Measurements from ENCODE around the gene RUFY2. TPM values are rescaled to one million over a fixed set of nuclear protein-coding genes. Genes with fewer than 3 reads are reported as not detected.

The RUFY2 gene
- total RNA-seq, 3 donors from 2014 or later (not counting 1 experiment from before 2014, with no cell fraction given): 24.7 to 31.9 (median 31.4) TPM

DNA sequence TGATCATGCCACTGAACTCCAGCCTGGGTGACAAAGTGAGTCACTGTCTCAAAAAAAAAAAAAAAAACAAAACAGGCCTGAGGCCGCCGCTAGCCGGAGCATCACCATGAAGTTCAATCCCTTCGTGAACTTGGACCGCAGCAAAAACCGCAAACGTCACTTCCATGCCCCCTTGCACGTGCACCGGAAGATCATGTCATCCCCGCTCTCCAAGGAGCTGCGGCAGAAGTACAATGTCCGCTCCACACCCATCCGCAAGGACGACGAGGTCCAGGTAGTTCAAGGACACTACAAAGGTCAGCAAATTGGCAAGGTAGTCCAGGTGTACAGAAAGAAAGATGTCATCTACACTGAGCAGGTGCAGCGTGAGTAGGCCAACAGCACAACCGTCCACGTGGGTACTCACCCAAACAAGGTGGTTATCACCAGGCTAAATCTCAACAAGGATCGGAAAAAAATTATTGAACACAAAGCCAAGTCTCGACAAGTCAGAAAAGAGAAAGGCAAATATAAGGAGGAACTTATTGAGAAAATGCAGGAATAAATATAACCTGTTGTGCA lies 17.5 kb upstream of the RUFY2 start:
- Mint-ChIP-seq H3K27ac (no peak overlapping the region), H3K27me3 (ENCODE audit: low read depth in 2 of 2) (no peaks in the 10 kb centered on the region), H3K4me1 (peaks cover 10% of the 10 kb centered on the region in 2 donors), H3K4me3 (no peak overlapping the region), H3K36me3 (no peaks in the 10 kb centered on the region), H3K9me3 (no peaks in the 10 kb centered on the region)
- 93% methylated on average over 20 of the region's 20 CpGs for WGBS (ENCODE audit: insufficient coverage)
- TF ChIP-seq, protein P1, sequence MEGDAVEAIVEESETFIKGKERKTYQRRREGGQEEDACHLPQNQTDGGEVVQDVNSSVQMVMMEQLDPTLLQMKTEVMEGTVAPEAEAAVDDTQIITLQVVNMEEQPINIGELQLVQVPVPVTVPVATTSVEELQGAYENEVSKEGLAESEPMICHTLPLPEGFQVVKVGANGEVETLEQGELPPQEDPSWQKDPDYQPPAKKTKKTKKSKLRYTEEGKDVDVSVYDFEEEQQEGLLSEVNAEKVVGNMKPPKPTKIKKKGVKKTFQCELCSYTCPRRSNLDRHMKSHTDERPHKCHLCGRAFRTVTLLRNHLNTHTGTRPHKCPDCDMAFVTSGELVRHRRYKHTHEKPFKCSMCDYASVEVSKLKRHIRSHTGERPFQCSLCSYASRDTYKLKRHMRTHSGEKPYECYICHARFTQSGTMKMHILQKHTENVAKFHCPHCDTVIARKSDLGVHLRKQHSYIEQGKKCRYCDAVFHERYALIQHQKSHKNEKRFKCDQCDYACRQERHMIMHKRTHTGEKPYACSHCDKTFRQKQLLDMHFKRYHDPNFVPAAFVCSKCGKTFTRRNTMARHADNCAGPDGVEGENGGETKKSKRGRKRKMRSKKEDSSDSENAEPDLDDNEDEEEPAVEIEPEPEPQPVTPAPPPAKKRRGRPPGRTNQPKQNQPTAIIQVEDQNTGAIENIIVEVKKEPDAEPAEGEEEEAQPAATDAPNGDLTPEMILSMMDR (IDR thresholded peaks at IDR 0.05): no peak
- no peaks in the 10 kb centered on the region for H3K9me3 ChIP-seq (ENCODE audit: control insufficient read depth, insufficient read depth, low read length)
- ATAC-seq: no peak
- H3K4me1 ChIP-seq (ENCODE audit: control insufficient read depth, insufficient read depth, low read length): peaks cover 7% of the 10 kb centered on the region
- no peak overlapping the region for H3K27ac ChIP-seq (ENCODE audit: low read length)
- intact Hi-C loops (cut with micrococcal nuclease): no loop called here
- H3K36me3 ChIP-seq (ENCODE audit: control insufficient read depth, insufficient read depth, low read length): no peaks in the 10 kb centered on the region
- H3K4me3 ChIP-seq (ENCODE audit: low read length): no peak overlapping the region
- no peaks in the 10 kb centered on the region for H3K27me3 ChIP-seq (ENCODE audit: control insufficient read depth, insufficient read depth, low read length)
- DNase-seq: no peak

DNA sequence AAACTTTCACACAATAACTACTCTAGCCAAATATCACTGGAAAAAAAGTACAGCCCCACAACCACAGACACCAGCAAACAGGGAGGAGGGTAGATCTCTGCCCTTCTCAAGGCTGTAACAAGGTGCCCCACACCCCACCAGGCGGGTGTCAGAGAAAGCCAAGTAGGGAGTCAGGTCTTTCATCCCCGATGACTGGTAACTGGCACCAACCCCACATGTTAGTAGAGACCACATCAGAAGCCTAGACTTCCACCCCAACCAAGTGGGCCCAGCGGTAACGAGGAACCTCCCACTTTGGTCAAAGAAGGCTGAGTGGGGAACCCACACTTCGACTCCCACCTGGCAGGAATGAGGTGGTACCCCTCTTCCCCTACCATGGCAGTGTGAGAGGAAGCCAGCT lies 16.4 kb upstream of the RUFY2 start:
- Histone ChIP-seq H3K27ac (ENCODE audit: low read length) (no peak overlapping the region), H3K27me3 (ENCODE audit: control insufficient read depth, insufficient read depth, low read length) (no peaks in the 10 kb centered on the region), H3K9me3 (ENCODE audit: control insufficient read depth, insufficient read depth, low read length) (no peaks in the 10 kb centered on the region), H3K36me3 (ENCODE audit: control insufficient read depth, insufficient read depth, low read length) (no peaks in the 10 kb centered on the region), H3K4me1 (ENCODE audit: control insufficient read depth, insufficient read depth, low read length) (peaks cover 7% of the 10 kb centered on the region), H3K4me3 (ENCODE audit: low read length) (no peak overlapping the region)
- TF ChIP-seq, protein P1 (IDR thresholded peaks at IDR 0.05): no peak
- H3K27me3 Mint-ChIP-seq (ENCODE audit: low read depth in 2 of 2): no peaks in the 10 kb centered on the region
- DNase-seq (peak; percentile 21 to 52), ATAC-seq (peak; percentile 64 to 92 (median 78))
- no peaks in the 10 kb centered on the region for H3K36me3 Mint-ChIP-seq
- H3K4me1 Mint-ChIP-seq: peaks cover 10% of the 10 kb centered on the region in 2 donors
- H3K27ac Mint-ChIP-seq: peak overlapping the region; percentile 65 to 77
- intact Hi-C loops (cut with micrococcal nuclease): no loop called here
- WGBS (ENCODE audit: insufficient coverage): 20% methylated on average over 5 of the region's 5 CpGs
- H3K9me3 Mint-ChIP-seq: no peaks in the 10 kb centered on the region
- H3K4me3 Mint-ChIP-seq: no peak overlapping the region

DNA sequence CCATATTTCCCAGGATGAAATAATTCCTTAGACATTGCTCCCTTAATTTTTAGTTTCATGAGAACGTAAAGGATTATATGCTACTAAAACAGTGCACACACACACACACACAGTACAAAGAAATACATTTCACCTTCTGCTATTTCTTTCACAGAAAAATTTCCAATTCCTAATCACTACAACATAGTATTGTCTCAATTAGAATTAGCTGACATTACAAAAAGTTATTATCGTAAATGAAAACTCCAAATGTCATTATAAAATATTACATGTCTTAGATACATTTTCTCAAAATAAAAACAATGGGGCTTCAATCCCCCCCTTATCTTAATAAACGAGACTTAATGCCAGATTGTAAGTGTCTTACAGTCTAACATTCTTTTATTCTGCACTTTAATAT lies 12.3 kb upstream of the RUFY2 start:
- Histone ChIP-seq H3K27me3 (ENCODE audit: control insufficient read depth, insufficient read depth, low read length) (no peaks in the 10 kb centered on the region), H3K27ac (ENCODE audit: low read length) (no peak overlapping the region), H3K36me3 (ENCODE audit: control insufficient read depth, insufficient read depth, low read length) (no peaks in the 10 kb centered on the region), H3K4me3 (ENCODE audit: low read length) (no peak overlapping the region), H3K4me1 (ENCODE audit: control insufficient read depth, insufficient read depth, low read length) (peaks cover 7% of the 10 kb centered on the region), H3K9me3 (ENCODE audit: control insufficient read depth, insufficient read depth, low read length) (no peaks in the 10 kb centered on the region)
- TF ChIP-seq, protein P1 (IDR thresholded peaks at IDR 0.05): no peak
- peaks cover 10% of the 10 kb centered on the region in 2 donors for H3K4me1 Mint-ChIP-seq
- no peaks in the 10 kb centered on the region for H3K36me3 Mint-ChIP-seq
- no peak overlapping the region for H3K4me3 Mint-ChIP-seq
- intact Hi-C loops (cut with micrococcal nuclease): no loop called here
- H3K27me3 Mint-ChIP-seq (ENCODE audit: low read depth in 2 of 2): no peaks in the 10 kb centered on the region
- WGBS (ENCODE audit: insufficient coverage): 100% methylated on average over 3 of the region's 3 CpGs
- DNase-seq: no peak
- H3K9me3 Mint-ChIP-seq: no peaks in the 10 kb centered on the region
- no peak for ATAC-seq
- H3K27ac Mint-ChIP-seq: no peak overlapping the region
